ENCODE results near the gene NCAPD3.
A peak's percentile ranks its signal among the peaks of the same experiment; 100 is the strongest.

Gene NCAPD3

GRCh38 chr11:134155456-134155855 lies 68.3 kb downstream of the NCAPD3 start:
- DNase-seq = no peak

- no peak for DNase-seq
Observed at GRCh38 chr11:134154441-134154840, 69.3 kb downstream of the NCAPD3 start.

DNA sequence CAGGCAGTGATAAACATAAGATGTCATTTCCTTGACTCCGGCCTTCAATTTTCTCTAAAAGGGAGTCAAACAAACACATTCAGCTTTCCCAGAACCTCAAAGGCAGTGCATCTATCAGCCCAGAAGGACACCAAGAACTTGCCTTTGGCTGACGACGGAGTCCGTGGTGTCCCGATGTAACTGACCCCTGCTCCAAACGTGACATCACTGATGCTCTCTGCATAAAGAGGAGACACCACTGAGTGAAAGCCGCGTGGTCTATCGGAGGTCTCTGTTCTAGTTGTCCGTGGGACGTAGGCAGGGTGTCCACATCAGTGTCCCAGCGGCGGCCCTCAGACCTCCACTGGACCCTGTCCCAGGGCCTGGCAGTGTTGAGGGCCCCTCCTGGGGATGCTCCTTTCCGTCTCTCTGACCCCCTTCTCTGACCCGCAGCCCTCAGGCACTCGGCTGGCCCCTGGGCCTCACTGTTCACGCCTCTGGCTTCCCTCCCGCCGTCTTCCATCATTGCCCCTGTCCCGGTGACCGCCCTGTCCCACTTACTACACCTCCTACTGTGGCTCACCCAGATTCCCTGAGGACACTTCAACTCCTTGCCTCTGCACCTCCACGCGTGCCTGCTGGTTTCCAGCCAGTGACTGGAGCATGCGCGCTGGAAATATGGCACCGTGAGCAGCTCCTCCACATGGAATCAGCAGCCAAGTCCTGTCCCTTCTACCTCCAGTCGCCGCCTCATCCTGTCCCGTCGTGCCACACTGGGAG lies 70.4 kb downstream of the NCAPD3 start:
- DNase-seq = no peak

- DNase-seq = no peak
Observed at GRCh38 chr11:134152696-134153095, 71.1 kb downstream of the NCAPD3 start.

- no peak for DNase-seq
Observed at GRCh38 chr11:134151083-134151747, 72.6 kb downstream of the NCAPD3 start.

DNA sequence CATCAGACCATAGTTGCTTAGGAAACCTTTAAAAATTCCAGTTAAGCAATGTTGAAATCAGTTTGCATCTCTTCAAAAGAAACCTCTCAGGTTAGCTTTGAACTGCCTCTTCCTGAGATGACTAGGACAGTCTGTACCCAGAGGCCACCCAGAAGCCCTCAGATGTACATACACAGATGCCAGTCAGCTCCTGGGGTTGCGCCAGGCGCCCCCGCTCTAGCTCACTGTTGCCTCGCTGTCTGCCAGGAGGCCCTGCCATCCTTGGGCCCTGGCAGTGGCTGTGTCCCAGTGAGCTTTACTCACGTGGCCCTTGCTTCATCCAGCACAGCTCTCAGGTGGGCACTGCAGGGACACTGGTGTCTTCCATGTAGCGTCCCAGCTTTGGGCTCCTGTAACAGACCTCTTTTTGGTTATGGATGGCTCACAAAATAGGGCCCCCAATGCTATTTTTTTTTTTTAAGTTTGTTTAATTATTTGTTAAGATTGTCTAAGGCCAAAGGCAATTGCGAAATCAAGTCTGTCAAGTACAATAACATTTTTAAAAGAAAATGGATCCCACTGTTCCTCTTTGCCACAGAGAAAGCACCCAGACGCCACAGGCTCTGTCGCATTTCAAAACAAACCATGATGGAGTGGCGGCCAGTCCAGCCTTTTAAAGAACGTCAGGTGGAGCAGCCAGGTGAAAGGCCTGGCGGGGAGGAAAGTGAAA lies 73.4 kb downstream of the NCAPD3 start:
- DNase-seq = no peak

GRCh38 chr11:134149371-134149770 lies 74.4 kb downstream of the NCAPD3 start:
- DNase-seq = no peak

DNA sequence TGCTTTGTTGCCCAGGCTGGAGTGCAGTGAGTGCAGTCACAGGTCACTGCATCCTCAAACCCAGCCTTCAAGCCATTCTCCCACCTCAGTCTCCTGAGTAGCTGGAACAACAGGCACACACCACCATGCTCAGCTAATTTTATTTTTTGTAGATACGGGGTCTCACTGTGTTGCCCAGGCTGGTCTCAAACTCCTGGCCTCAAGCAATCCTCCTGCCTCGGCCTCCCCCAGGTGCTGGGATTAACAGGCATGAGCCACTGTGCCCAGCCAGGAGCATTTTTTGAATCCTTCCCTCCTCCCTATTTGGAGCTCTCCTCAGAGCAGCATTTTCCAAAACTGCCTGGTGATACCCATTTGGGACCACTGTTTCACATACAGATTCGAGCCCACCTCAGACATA lies 77.2 kb downstream of the NCAPD3 start:
- DNase-seq = no peak

DNA sequence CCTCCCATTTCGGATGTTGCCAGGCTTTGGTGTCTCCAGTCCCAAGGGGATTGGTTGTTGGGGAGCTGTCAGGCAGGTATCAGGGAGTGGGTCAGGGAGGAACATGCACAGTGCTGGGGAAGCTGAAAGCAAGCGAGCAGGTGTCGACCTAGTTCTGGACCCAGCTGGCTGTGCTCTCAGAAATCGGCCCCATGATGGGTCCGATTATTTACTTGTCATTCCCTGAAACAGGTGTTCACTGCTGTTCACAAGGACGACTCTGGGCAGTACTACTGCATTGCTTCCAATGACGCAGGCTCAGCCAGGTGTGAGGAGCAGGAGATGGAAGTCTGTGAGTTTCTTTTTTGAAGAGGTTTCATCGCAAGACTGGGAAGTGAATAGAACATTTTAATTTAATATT lies 78.1 kb downstream of the NCAPD3 start:
- no peak for DNase-seq

DNA sequence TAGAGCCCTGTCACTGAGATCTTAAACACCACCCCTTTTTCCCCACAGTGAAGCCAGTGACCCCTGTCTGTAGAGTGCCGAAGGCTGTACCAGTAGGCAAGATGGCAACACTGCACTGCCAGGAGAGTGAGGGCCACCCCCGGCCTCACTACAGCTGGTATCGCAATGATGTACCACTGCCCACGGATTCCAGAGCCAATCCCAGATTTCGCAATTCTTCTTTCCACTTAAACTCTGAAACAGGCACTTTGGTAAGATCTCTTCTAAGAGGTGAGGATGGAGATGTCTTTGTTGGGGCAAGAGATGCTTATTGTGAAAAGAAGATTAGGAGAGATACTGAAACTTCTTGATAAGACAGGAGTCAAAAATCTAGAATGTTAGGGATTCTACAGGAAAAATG lies 79.0 kb downstream of the NCAPD3 start:
- DNase-seq = no peak

GRCh38 chr11:134143801-134144200 lies 80.0 kb downstream of the NCAPD3 start:
- DNase-seq = no peak

GRCh38 chr11:134142536-134142935 lies 81.2 kb downstream of the NCAPD3 start:
- no peak for DNase-seq

- no peak for DNase-seq
Observed at GRCh38 chr11:134140961-134141490, 82.7 kb downstream of the NCAPD3 start.

DNA sequence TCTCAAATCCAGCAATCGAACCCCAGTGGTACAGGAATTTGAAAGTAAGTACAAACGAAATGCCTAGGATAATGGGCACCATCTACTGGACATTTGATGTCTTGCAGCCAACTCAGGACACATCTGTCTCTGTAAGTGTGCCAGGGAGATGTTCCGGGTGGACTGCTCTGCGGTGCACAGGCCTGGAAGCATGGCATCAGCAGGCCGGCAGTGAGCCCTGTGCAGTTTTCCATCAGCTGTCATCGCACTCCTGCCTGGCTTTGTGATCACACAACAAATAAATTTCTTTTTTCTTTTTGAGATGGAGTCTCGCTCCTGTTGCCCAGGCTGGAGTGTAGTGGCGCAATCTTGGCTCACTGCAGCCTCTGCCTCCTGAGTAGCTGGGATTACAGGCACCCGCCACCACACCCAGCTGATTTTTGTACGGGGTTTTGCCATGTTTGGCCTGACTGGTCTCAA lies 83.9 kb downstream of the NCAPD3 start:
- DNase-seq = peak; percentile 14

DNA sequence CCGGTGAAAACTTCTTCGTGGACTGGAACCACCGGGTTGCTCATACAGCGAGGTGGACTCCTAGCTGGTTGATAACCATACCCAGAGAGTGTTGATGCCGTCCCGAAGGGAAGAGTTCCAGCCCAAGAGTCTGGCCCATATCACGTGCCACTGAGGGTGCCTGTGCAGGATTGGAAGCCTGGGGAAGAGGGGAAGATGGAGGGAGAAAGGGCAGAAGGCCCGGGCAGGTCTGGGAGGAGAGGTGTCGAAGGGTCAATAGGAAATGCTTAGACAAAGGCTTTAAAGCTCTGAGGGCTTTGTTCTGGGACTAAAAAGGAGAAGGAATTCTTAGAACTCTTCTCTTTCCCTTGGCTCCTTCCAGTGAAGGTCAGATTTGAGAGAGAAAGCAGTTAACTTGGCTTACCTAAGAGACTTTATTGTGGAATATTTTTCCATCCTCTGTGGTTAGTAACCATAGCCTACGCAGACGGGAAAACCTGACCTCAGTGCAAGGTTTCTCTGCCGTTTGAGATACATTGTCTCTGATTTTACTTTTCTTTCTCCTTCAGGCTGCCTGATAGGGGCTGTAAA lies 84.4 kb downstream of the NCAPD3 start:
- no peak for DNase-seq

DNA sequence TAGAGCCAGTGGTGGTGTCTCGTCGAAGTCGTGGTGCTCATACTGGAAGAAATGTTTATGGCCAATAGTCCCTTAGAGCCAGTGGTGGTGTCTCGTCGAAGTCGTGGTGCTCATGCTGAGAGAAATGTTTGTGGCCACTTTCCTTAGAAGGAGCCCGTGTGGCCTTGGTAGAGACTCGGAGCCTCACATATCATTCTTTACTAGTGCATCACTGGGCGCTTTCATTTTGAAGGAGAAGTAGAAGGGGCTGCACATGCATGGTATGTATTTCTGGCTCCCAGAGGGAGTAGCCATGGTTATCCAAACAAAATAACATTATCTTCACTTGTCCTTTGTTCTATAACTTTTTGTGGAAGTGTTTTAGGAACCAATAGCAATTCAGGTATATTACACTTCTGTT lies 85.4 kb downstream of the NCAPD3 start:
- DNase-seq = no peak

GRCh38 chr11:134134167-134134566 lies 89.6 kb downstream of the NCAPD3 start:
- no peak for DNase-seq

- no peak for DNase-seq
Observed at GRCh38 chr11:134132808-134133207, 91.0 kb downstream of the NCAPD3 start.

DNA sequence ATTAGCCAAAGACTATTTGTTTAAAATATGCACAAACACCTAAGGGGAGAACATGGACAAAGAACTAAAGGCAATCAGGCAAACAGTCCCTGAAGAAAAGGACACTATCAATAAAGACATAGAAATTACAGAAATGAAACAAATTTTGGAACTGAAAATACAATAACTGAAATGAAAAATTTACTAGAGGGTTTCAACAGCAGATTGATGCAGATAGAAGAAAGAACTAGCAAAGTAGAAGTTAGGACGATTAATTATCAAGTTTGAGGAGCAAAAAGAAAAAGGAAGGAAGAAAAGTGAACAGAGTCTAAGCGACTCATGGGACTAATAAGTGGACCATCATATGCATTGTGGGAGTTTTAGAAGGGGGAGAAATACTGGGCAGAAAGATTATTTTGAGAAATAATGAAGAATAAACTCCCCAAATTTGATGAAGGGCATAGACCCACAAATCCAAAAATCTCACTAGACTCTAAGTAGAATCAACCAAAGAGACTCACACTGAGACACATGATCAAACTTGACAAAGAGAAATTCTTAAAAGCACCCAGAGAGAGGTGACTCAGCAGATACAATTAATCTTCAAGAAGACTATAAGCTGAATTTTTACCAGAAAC lies 92.0 kb downstream of the NCAPD3 start:
- no peak for DNase-seq

- no peak for DNase-seq
Observed at GRCh38 chr11:134126217-134126822, 97.4 kb downstream of the NCAPD3 start.

GRCh38 chr11:134125507-134125906 lies 98.3 kb downstream of the NCAPD3 start:
- DNase-seq = no peak
